Erythroblast (primary cell): ENCODE results near the gene ARHGEF28.

Experiments
- GATA1 ChIP-seq: IDR thresholded peaks from 2 replicates; pipeline ENCODE4 v1.6.1; 2011; ENCODE audit warnings: low read depth, mild to moderate bottlenecking, control low read depth, low read length, moderate library complexity
- POLR2A ChIP-seq: IDR thresholded peaks from 2 replicates; pipeline ENCODE4 v1.6.1; 2011; ENCODE audit warnings: mild to moderate bottlenecking, low read length

DNA sequence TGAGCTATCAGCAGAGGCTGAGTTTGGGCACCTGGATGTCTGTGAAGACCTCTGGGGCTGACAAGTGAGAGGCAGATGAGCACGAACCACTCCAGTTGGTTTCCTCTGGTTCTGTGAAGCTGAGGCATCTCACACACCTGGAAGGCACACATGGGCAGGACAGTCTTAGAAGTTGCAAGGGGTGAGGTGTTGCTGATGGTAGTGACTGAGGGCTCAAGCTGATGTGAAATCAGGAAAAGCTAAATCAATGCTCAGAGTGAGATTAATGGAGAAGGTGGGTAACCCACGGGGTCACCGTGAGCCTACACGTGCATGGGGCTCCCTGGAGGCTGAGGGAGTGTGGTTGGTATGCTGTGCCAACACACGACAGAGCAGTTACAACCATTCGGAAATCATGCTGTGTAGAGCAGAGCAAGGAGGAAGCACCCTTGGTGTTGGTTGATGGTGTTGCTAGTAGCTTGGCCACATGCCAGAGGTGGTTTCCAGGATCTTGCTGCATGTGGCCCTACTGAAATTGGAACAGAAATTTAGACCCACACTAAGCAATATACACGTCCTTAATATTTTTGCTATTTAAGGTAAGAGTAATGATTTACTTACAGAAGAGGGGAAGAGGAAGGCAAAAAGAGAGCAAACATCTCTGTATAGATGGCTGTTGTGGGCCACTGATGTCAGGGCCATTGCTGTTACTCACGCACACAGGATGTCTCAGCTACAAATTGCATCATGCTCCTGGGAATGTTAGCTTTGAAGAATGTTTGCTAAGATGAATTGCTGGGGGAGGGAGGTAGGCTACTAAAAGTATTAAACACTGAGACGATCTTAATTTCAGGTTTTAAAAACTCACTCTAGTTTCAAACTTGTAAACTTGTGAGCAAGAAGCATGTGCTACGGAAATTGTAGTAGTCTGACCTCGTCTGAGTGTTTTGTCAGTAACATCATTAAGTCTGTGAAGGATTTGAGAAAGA, 170.5 kb downstream of the ARHGEF28 start:
- TF ChIP-seq POLR2A (no peak), GATA1 (no peak)
